Measurements from ENCODE around the gene TLK2.

DNA sequence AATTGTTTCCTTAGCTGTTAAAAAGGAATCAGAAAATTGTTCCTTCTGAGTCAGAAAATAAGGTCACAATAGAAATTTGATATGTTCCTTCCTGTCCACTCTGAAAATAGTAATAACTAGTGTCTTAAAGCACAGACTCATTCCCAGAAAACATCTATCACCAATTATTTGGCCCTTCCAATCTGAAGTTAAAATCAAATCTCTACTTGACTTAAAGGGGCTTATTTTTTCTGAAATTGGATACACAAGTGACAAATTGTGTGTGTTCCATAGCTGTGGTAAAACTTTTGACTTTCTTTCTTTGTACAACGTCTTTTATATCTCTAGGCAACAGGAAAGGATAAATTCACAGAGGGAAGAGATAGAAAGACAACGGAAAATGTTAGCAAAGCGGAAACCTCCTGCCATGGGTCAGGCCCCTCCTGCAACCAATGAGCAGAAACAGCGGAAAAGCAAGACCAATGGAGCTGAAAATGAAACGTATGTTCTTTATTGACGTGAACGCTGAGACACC, 94.3 kb downstream of the TLK2 start:
- TF ChIP-seq, protein P1, sequence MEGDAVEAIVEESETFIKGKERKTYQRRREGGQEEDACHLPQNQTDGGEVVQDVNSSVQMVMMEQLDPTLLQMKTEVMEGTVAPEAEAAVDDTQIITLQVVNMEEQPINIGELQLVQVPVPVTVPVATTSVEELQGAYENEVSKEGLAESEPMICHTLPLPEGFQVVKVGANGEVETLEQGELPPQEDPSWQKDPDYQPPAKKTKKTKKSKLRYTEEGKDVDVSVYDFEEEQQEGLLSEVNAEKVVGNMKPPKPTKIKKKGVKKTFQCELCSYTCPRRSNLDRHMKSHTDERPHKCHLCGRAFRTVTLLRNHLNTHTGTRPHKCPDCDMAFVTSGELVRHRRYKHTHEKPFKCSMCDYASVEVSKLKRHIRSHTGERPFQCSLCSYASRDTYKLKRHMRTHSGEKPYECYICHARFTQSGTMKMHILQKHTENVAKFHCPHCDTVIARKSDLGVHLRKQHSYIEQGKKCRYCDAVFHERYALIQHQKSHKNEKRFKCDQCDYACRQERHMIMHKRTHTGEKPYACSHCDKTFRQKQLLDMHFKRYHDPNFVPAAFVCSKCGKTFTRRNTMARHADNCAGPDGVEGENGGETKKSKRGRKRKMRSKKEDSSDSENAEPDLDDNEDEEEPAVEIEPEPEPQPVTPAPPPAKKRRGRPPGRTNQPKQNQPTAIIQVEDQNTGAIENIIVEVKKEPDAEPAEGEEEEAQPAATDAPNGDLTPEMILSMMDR (IDR thresholded peaks at IDR 0.05; ENCODE audit: low read length): no peak
- no peak for TF ChIP-seq EZH2 (optimal IDR thresholded peaks at IDR 0.05; ENCODE audit: low read depth, low read length)
